NCI-H226 (cell line): ENCODE results near the gene FOXN1.
"Not testable (repeated sequence)": the region's sequence is repeated elsewhere in the genome, so short reads cannot be mapped to it uniquely, and the experiment has no call there.

Experiments
- DNase-seq: peaks from one replicate; pipeline ENCODE4 v3.0.0-alpha.2; 2015

The FOXN1 gene

DNA sequence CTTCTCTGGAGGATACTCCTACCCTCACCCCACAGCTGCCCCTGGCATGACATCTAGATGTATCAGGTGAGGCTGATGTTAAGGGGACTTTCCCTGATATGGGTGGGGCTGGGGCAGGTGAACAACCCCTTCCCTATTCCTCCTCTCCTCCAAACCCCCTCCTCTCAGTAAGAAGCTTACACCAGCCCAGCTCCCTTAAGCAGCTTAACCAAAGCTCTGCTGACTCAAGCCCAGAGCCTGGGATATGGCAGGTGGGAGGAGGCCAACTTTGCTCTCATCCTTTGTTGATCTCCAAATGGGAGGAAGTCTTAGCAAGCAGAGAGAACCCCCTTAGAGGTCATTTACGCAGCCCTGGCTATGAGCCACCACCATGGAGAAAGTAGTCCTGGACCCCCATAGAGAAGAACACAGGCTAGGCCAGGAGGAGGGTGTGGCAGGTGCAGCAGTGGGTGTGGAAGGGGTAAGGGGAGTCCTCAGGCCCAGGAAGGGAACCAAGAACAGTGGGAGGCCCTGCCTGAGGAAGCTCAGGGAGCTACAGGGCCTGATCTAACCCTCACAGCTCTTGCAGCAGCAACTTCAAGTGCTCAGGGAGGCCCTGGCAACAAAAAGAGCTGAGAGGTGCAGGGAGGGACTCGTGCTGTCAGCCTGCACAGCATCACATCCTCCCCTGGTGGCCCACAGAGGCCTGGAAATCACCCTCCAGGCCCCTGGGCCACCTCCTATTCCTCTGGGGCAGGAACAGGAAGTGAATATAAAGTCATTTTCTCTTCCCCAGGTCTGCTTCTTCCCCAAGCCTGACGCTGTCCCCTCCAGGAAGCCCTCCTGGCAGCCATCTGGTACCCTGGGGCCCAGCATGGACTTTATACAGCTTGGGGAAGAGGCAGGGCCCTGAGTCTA is 43.3 kb downstream of the FOXN1 start:
- DNase-seq, result no peak

DNA sequence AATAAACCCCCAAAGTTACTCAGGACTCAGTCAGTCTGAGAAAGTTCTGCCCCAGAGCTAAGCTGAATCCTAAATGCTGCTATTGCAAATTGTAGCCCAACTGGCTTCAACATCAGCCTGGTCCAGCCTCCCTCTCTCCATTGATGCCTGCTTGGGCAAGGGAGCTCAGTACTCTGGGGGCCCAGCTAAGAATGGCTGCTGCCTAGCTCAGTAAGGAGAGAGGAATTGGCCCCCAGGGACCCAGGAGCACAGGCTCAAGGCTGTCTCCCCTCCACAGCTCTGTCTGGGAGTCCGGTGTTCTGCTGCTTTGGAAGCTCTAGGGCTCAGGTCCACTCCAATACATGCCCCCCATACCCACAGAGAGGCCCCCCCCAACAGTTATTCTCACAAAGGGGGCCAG is 44.7 kb downstream of the FOXN1 start:
- DNase-seq, result no peak

DNA sequence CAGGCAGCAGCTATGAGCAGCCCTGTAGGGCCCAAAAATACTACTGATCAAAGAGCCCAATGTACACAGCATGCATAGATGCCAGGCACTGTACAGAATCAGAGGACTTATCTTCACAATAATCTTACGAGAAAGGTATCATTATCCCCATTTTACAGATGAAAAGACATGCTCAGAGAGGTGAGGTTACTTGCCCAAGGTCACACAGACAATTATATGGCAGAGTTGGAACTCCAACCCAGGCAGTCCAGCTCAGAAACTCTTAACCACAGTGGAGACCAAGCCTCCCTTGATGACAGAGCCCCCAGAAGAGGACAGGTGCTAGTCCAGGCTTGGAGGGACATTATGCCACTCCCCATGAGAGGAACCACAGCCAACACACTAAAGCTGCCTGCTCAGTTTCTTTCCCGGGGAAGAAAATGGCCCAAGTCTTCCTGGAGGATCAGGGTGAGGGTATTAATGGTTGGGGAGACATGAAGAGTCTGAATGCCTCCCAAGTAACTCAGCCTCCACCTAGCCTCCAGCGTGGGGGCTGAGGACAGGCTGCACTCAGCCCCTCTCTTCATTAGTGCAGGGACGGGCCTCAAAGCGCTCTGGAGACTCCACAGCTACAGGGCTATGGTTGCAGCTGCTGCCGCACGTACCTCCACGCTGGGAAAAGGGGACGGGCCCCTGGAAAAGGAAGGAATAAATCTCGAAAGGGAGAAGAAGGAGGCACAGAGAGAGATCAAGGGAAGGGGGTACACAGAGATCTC is 45.5 kb downstream of the FOXN1 start:
- no peak for DNase-seq

DNA sequence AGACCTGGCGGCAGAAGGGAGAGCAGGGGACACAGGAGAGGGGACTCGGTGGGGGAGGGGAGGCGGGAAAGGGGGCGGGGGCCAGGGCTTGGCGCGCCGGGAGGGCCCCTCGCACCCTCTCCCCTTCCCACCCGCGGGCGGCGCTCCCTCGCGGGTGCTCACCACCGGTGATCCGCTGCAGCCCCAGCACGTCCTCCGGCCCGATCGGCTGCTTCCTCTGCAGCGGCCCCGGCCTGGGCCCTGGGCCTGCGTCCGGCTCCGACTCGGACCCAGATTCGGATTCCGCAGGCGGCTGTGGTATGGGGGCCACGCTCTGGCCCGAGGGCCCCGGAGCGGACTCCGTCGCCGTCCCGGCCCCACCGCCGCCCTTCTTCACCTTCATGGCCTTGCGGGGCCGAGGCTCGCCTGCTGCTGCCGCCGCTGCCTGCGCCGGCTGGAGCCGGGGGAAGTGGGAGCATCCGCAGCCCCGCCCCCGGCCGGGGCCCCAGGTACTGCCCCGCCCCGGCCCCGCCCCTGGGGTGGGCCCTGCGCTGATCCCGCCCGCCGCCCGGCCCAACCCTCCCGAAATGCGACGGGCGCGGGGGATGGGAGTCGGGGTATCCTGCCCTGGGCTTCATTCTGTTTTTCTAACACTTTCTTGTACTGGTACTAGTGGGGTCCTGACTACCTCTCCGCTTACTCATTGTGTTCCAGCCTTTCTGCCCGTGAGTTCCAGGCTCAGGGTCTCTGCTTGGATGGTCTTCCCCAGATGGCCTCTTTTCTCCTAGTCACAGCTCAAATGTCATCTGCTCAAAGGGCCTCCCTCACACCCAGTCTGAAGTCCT is 46.2 kb downstream of the FOXN1 start, which contains the start of gene UNC119:
TSS of gene UNC119 (minus strand) at position 449 of the 824 bp plus-strand sequence. CDS start at position 382, 67 bp downstream.
- DNase-seq, result peak; percentile 55

DNA sequence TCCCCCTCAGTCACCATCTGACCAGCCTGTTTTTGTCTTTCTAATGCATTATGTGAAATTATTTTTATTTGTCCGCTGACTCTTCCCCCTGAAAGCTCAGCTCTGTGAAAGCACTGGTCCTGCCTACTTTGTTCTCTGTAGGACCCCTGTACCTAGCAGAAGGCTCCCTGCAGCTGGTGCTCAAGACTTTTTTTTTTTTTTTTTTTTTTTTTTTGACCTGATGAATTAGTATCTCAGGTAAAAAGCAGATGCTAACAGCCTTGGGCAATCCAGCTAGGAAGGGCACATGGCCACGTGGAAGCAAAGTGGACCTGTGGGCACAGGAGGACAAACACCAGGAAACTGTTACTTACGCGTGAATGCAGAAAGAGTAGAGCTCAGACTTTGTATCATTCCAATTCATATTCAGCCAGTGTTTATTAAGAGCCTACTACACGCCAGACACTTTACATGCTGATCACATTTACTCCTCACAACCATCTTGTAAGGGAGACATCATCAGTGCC is 46.9 kb downstream of the FOXN1 start:
- no peak for DNase-seq

DNA sequence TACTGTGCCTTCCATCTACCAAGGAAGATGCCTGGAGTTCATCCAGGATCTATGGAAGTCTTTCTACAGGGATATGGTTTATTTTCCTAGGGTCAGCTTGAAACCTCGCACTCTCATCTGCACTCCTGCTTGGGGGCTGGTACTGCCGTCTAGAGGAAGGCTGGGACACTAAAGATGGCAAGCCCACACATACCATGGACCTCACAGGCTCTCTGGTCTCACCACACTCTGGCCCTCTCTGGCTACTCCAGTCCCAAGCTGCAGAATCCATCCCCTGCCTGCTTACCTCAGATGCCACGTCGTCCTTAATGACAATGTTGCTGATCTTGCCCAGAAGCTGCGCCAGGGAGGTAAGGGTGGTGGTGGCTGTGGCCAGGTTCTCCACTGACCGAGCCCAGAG is 48.4 kb downstream of the FOXN1 start:
- DNase-seq, result no peak

DNA sequence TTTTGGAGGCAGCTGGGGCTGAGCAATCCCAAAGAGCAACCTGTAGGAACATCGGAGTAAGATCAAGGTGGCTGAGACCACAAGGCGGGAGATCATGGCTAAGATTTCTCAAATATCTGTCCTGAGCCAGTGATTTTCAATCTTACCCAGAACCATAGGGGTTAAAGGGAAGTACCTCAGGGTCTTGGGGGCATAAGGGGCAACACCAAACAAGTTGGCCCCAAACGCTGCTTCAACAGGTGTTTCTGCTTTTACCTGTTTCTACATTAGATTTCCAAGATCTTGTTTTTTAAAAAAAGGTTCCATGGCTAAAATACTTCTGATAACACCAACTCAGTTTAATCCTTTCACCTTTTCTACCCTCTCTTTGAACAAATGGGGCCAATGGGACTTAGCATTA is 48.9 kb downstream of the FOXN1 start:
- no peak for DNase-seq

DNA sequence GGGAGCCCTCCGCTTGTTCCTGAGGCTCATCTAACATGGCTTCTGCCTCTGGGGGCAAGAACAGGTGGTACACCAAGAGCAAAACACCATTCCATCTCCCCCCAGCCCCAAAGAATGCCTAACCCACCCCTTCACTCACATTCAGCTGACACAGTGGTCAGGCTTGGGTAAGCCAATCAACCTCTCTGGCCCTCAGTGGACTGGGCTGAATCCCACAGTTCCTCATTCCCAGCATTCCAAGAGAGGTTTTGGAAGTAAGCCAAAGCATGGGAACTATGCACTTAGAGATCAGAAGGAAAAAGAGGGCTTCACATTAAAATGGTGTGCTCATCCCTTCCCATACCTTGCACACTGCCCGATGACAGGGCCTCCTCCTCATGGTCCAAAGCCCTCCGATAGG is 57.3 kb downstream of the FOXN1 start:
- peak; percentile 78 for DNase-seq

DNA sequence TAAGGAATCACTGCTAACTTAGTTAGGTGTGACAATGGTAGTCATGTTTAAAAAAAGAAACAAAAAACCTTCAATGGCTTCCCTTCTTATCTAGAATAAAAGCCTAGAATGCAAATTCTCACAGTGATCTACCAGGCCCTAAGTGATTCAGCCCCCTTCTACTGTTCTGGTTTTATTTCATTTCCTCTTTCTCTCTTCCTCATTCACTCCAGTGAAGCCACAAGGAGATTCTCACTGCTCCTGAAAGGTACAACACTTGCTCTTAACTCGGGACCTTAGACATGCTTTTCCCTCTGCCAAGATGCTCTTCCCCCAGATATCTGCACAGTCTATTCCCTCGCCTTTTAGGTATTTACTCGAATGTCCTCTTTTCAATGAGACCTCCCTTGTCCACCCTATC is 61.5 kb downstream of the FOXN1 start:
- DNase-seq, result no peak

DNA sequence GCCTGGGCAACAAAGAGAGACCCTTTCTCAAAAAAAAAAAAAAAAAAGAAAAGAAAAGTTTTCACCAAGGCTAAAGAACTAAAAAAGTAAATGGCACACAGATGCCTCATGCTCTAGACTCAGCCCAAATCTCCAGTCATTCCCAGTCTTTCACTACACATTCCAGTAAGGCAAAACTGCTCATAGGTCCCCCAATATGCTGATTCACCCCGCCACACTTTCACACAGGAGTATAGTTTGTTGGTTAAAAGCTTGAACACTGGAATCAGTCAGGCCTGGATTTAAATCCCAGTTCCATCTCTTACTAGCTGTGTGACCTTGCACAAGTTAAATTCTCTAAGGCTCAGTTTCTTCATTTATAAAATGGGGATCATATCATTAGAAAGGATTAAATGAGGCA is 63.3 kb downstream of the FOXN1 start:
- DNase-seq, result no peak

DNA sequence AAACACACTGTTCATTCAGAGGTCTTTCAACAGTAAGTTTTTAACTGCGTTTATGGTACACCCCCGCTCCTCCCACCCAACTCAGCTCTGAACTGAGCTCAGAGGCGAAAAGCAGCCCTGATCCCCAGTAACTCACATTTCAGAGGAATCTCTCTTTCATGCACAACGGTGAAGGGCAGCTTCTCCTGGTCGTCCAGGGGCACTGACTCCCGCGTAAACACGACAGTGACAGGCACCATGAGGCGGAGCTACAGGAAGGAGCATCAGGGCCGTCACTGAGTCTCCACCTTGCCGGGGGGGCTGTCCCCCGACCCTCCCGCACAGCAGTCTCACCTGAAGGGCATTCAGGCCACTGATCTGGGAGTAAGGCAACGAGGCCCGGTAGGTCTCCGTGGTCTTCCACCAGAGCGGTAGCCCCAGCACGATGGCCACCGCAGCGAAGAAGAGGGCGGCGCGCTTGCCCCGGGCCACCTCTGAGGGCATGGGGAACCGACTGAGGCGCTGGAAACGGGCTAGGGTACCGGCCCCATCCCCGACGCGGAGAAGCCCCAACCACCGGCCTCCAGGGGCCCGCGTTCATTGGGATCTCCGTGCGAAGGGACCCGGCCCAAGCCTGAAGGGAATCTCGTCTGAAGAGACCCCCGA is 64.7 kb downstream of the FOXN1 start:
- no peak for DNase-seq

DNA sequence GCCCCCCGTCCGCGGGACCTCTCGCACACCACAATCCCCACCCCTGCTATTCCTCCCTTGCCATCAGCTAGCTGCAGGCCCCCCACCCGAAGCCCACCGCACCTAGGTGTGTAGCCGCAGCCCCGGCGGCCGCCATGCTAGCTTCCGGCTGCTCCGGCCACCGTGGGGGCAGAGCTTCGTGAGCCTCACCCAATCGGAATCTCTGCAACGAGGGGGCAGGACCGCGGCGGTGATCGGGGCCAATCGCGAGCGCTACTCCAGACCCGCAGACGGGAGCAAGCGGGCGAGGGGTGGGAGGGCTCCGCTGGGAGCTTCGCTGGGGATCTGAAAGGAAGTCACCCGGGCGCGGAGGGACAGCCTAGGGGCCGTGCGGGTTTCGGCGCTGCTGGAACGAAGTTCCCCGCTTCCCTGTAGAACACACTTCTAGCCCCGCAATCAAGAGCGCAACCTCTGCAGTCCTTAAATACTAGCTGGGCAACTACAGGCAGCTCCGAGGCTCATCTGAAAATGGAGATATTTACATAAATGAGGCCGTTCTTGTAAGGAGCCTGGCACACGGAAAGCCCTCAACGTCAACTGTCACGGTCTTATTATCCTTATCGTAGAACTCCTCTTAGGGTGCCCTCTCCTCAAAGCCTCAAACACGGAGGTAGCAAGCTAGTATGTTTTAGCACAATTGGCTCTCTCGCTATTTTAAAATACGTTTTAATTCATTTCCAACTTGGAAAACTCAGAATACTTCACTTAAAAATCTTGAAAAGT is 65.4 kb downstream of the FOXN1 start, which contains the start of gene PIGS:
TSS of gene PIGS (minus strand) at position 164 of the 762 bp plus-strand sequence. CDS start at position 136, 28 bp downstream.
- peak; percentile 91 for DNase-seq

DNA sequence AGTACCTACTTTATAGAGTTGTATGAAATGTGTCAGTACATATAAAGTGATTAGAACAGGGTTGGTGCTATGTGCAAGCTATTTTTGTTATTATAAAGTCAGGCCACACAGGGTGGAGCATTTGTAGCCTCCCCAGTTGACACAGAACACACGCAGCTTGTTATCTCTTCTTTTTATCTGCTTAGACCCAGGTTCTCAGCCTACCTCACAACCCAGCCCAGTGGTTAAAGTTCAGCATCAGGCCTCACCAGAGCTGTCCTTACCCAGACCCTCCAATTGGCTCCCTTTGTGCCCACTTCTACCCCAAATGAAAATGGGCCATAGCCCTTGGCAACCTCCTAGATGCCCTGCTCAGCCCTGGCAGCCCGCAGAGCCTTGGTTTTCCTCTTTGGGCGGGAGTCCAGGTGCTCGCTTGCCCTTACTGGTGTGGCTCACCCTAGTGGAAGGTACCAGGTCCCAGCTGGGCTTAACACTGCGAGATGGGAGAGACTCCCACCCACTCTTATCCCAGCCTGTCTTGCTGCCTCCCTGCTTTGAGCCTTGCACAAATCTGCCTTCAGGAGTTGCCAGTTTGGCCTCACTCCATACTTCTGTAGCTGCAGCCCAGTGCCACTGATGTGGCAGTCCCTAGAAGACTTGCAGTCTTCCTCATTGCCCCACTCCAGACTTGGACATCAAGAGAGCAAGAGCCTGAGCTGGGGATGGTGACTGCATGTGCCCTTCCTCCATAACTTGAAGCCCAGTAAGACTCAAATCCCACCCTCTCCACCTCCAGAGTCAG is 66.3 kb downstream of the FOXN1 start:
- no peak for DNase-seq

DNA sequence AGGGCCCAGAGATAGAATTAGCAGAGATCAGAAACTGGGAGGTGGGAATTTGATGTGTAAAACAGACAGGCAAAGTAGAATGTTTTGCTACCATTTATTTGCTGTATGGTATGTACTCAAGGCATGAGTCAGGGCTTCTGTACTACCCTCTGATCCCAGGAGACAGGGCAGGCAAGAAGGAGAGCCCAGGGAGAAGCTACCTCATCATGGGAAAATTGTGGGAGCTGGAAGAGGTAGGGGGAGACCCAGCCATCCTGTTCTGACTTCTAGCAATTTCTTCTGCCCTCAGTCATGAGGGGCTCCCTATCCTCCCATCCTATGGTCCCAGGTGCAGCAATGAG is 66.9 kb downstream of the FOXN1 start:
- DNase-seq, result no peak

DNA sequence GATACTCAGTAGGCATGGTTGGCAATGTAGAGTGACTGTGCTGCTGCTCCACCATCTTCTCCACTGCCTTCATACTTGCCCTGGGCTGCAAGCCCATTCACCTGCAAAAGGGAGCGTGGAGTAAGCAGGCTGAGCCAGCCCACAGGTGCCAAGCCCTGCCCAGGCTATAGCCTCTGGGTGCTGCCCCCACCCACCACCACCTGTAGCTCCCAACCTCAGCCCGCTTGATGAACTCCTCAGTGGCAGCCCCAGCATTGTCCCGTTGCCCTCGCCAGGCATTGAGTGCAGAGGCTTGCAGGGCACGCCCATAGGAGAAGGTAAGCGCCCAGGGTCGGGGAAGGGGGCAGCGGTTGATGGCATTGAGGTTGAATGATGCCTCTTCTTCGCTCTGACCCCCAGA is 67.4 kb downstream of the FOXN1 start:
- no peak for DNase-seq

DNA sequence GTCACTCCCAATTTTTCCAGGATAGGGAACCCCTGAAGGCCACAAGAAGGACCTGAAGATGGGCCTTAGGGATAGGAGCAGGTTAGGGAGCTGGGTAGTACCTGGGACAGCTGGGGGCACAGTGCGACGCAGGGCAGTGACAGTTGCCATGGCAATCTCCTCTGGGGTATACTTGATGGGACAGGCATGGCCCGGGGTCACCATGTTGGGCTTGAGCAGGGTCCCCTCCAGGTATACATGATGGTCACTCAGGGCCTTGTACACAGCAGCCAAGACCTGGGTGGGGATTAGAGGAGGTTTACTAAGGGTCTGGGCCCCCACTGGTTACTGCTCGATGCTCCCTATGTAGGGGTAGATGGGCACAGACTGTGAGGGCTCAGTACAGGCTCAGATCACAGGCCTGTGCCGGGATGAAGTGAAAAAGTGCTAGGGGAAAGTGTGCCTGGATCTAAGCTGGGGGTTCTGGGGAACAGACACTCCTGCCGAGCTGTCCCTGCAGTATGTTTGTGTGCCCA is 67.9 kb downstream of the FOXN1 start:
- no peak for DNase-seq

DNA sequence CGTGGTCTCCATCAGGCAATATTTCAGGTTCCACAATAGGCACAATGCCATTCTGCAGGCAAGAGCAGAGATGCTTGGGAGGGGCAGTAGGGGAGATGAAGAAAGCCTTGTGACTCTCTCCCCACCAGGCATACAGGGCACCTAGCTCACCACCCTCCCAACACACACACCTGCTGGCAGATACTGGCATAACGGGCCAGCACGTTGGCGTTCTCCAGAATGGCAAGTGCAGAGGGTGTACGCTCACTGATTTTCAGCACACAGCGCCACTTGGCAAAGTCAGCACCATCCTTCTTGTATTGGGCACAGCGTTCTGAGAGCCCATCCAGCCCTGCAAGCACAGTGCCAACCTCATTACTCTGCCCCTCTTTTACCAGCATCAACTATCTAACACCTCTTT is 68.4 kb downstream of the FOXN1 start:
- no peak for DNase-seq

DNA sequence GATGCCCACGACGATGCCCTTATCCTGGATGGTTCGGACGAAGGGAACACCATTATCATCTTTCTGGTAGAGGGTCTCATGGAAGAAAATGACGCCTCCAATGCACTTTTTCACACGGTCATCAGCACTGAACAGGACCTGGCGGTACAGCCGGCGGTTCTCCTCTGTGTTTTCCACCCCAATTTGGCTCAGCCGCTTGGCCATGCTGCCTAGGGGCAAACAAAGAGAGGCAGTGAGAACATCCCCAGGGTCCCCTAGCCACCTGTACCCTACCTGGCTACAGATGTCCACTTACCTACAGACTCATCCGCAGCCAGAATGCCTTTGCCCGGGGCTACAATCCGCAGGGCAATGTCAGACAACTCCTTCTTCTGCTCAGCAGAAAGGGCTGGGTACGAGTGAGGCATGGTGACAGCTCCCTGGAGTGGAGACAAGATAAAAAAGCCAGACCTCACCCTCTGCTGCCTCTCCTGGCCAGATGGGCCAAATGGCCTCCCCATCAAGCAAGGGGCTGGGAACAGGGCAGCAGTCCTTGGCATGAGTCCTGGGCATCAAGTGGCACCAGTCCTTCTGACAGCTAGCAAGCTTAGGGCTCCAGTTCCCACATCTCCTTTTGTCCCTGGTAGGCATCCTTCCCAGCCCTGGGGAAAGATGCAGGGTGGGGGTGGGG is 69.1 kb downstream of the FOXN1 start:
- DNase-seq, result no peak

DNA sequence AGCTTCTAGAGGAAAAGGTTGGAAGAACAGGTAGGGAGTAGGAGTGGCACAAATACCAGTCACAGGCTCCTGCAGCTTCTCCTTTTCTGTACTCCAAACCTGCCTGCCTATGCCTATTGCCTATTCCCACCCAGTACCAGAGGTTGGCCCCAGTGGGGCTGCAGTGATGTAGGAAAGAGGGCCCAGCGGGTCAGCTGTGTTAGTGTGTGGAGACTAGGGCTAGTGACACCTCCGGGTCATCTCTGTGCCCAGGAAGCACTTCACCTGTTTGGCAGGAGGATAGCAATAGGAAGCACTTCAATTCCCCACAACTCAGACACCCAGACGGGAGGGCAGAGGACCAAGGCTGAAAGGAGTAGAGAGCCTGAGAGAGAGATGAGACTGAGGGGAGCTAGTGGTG is 69.9 kb downstream of the FOXN1 start:
- DNase-seq, result not testable (repeated sequence)
